WERI-Rb-1 (cell line): ENCODE results near the gene MACC1.

Experiments used
- DNase-seq: peaks from one replicate; pipeline ENCODE4 v3.0.0-alpha.2; 2020
- H3K27ac ChIP-seq: fragments of 250-450 bp; sonication (Bioruptor Pico); 2 replicates; pipeline ENCODE4 v1.5.1; 2020; ENCODE audit warnings: mild to moderate bottlenecking, moderate library complexity
- H3K27me3 ChIP-seq: fragments of 250-450 bp; sonication (Bioruptor Pico); 2 replicates; pipeline ENCODE4 v1.5.1; 2021; ENCODE audit warnings: mild to moderate bottlenecking, low read depth, moderate library complexity; ENCODE audit not compliant: insufficient read depth, severe bottlenecking
- H3K36me3 ChIP-seq: fragments of 250-450 bp; sonication (Bioruptor Pico); 2 replicates; pipeline ENCODE4 v1.5.1; 2020; ENCODE audit warnings: mild to moderate bottlenecking, moderate library complexity
- H3K4me3 ChIP-seq: 2 replicates; pipeline ENCODE4 v1.5.1; 2011; ENCODE audit warnings: low read depth, mild to moderate bottlenecking, control low read depth, low read length
- H3K9me3 ChIP-seq: fragments of 250-450 bp; sonication (Bioruptor Pico); 2 replicates; pipeline ENCODE4 v1.5.1; 2021; ENCODE audit warnings: mild to moderate bottlenecking, moderate library complexity; ENCODE audit not compliant: severe bottlenecking
- TF ChIP-seq, protein P1 (sequence below): IDR thresholded peaks from 2 replicates; pipeline ENCODE4 v1.5.1; 2011; ENCODE audit warnings: low read depth, mild to moderate bottlenecking, control low read depth, inconsistent platforms, low read length

MACC1 gene

DNA sequence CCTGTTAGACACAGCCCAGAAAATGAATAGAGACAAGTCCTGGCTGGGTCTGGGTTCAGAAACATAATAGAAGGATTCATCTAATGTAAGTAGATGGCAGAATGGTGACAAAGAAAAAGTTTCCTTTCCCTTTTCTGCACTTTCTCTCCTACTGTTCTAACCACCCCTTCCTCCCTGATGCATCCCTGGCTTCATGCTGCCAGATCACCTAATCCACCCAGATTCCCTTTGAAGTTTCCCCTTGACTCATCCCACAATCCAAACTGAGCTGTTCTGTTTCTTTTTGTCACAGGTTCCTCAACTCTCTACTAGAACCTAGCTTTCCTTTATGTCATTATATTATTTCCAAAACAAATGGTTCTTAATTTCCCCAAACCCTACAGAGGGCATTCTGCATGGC lies 1.1 kb upstream of the MACC1 start:
- Histone ChIP-seq H3K4me3 (no peak overlapping the region), H3K27ac (no peak overlapping the region)

DNA sequence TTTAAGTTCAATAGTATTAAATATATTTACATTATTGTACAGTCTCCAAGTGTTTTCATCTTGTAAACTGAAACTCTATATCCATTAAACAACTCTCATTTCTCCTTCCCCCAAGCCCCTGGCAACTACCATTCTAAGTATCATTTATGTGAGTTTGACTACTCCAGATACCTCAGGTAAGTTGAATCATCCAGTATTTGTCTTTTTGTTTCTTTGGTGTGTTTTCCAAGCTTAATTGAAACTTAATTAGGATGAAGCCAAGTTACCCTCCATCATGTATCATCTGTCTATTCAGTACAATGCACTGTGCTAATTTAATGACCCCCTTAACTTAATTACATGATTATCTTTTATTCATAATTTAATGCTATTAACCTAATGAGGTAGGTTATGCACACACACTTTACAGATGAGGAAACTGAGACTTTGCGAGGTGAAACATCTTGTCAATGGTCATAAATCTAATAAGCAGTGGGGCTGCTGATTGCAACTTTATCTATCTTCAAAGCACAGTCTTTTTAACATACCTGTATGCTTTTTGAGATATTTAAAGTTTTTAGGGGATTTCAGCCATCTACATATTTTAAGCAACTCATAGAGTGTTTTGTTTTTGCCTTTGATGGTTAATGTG lies 663 bp downstream of the MACC1 start:
- Histone ChIP-seq H3K27ac (no peak overlapping the region), H3K9me3 (peaks cover 3% of the 10 kb centered on the region), H3K36me3 (no peaks in the 10 kb centered on the region), H3K4me3 (no peak overlapping the region), H3K27me3 (no peaks in the 10 kb centered on the region)
- no peak for DNase-seq
- TF ChIP-seq, protein P1, sequence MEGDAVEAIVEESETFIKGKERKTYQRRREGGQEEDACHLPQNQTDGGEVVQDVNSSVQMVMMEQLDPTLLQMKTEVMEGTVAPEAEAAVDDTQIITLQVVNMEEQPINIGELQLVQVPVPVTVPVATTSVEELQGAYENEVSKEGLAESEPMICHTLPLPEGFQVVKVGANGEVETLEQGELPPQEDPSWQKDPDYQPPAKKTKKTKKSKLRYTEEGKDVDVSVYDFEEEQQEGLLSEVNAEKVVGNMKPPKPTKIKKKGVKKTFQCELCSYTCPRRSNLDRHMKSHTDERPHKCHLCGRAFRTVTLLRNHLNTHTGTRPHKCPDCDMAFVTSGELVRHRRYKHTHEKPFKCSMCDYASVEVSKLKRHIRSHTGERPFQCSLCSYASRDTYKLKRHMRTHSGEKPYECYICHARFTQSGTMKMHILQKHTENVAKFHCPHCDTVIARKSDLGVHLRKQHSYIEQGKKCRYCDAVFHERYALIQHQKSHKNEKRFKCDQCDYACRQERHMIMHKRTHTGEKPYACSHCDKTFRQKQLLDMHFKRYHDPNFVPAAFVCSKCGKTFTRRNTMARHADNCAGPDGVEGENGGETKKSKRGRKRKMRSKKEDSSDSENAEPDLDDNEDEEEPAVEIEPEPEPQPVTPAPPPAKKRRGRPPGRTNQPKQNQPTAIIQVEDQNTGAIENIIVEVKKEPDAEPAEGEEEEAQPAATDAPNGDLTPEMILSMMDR = no peak

More for the DNA sequence above, 1.1 kb upstream of the MACC1 start:
- H3K9me3 ChIP-seq = peaks cover 2% of the 10 kb centered on the region
- TF ChIP-seq, protein P1 = no peak
- no peaks in the 10 kb centered on the region for H3K36me3 ChIP-seq
- H3K27me3 ChIP-seq = no peaks in the 10 kb centered on the region
- no peak for DNase-seq

- DNase-seq = no peak
- Histone ChIP-seq H3K9me3 (peaks cover 3% of the 10 kb centered on the region), H3K27me3 (no peaks in the 10 kb centered on the region), H3K36me3 (no peaks in the 10 kb centered on the region), H3K27ac (no peak overlapping the region), H3K4me3 (no peak overlapping the region)
- TF ChIP-seq, protein P1 = no peak
These were observed 2.1 kb downstream of the MACC1 start for GRCh38 chr7:20214921-20215669.

DNA sequence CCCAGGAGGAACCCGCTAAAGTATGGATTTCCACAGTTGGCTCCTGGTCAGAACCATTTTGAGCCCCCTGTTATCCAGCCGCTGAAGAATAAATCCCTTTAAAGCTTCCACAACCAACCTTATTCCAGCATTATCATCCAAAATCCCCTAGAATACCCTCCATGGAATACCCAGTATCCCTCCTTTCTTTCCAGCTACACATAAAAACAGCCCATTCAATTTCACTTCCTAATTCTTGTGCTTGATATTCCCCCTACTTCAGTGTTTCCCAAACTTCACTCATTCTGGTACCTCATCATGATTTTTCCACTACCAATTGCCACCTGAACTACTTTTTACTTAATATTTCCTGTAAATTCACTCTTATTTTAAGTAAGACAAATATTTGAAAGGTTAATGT lies 3.1 kb downstream of the MACC1 start:
- TF ChIP-seq, protein P1 = no peak
- Histone ChIP-seq H3K36me3 (no peaks in the 10 kb centered on the region), H3K27ac (no peak overlapping the region), H3K27me3 (no peaks in the 10 kb centered on the region), H3K4me3 (no peak overlapping the region), H3K9me3 (peaks cover 3% of the 10 kb centered on the region)
- no peak for DNase-seq

GRCh38 chr7:20213378-20213777 lies 3.8 kb downstream of the MACC1 start:
- DNase-seq = no peak
- no peak overlapping the region for H3K27ac ChIP-seq
- H3K9me3 ChIP-seq = peaks cover 11% of the 10 kb centered on the region
- no peaks in the 10 kb centered on the region for H3K27me3 ChIP-seq
- H3K36me3 ChIP-seq = no peaks in the 10 kb centered on the region
- H3K4me3 ChIP-seq = no peak overlapping the region
- TF ChIP-seq, protein P1 = no peak

- DNase-seq = no peak
- H3K27ac ChIP-seq = no peak overlapping the region
- TF ChIP-seq, protein P1 = no peak
- peaks cover 15% of the 10 kb centered on the region for H3K9me3 ChIP-seq
- H3K36me3 ChIP-seq = no peaks in the 10 kb centered on the region
- H3K27me3 ChIP-seq = no peaks in the 10 kb centered on the region
- H3K4me3 ChIP-seq = no peak overlapping the region
These were observed 5.8 kb downstream of the MACC1 start for GRCh38 chr7:20211376-20211775.
